GM21423 (cell line): ENCODE data around the gene QSOX1.
"Not testable (repeated sequence)": the region's sequence is repeated elsewhere in the genome, so short reads cannot be mapped to it uniquely, and the experiment has no call there.

Source experiments
- ATAC-seq: cut with Tn5 transposase; IDR thresholded peaks from one replicate; pipeline ENCODE4 v1.9.1; 2021; ENCODE audit warnings: mild to moderate bottlenecking, moderate library complexity; ENCODE audit not compliant: unreplicated experiment

QSOX1 gene

GRCh38 chr1:180185971-180186645 is 31.4 kb downstream of the QSOX1 start:
- no peak for ATAC-seq

DNA sequence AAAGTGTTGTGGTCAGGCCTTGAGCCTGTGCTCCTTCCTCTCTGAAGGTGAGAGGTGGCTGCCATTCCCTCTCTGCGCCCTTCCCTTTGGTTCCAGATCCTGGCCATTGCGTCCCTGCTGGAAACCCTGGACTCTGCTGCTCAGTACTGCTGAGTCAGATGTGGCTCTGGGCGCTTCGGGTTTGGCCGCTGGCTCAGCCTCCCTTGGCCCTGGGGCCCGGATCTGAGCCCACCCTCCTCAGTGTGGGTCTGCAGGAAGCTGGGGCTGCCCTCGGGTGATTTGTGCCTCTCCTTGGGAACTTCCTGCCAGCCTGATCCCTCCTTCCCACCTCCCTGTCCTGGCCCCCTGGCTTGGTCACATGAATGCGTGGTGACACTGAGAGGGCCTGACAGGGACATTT is 32.2 kb downstream of the QSOX1 start:
- no peak for ATAC-seq

- no peak for ATAC-seq
These were observed 33.0 kb downstream of the QSOX1 start for GRCh38 chr1:180187626-180188025.

GRCh38 chr1:180188091-180188506 is 33.4 kb downstream of the QSOX1 start:
- no peak for ATAC-seq

DNA sequence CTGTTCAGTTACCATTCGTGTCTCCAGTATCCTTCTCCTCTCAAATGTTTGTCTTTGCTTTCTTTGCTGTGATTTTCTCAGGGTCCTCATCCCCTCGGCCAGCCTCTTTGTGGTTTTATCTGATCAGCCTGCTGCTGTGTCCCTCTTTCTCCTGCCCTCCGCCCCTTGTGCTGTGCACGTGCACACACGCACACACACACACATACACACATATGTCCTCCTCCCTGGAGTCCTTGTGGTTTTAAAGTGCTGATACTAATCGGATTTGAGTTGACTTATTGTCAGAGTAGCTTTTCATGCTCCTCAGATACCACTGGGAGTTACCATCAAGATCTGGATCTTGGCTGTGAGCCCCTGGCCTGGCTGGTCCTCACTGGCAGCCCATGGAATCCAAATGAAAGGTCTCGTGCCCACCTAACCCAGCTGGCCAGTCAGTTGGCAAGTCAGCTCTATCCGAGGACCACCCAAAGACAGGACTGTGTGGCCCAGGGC is 34.1 kb downstream of the QSOX1 start:
- no peak for ATAC-seq

DNA sequence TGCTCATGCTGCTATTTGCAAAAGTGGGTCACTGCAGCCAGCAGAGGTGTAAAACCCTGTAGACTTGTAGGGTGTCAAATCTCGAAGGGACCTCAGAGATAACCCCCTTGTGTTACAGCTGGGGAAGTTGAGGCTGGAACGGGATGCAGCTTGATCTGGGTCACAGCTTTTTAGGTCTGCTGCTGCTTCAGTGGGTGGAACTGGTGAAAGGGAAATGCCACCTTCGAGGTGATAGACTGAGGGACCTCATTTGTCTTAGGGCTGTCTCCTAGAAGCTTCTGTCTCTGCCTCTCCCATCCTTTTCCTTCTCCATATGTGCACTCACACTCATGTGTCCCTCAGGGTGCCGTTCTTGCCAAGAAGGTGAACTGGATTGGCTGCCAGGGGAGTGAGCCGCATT is 35.4 kb downstream of the QSOX1 start:
- no peak for ATAC-seq

DNA sequence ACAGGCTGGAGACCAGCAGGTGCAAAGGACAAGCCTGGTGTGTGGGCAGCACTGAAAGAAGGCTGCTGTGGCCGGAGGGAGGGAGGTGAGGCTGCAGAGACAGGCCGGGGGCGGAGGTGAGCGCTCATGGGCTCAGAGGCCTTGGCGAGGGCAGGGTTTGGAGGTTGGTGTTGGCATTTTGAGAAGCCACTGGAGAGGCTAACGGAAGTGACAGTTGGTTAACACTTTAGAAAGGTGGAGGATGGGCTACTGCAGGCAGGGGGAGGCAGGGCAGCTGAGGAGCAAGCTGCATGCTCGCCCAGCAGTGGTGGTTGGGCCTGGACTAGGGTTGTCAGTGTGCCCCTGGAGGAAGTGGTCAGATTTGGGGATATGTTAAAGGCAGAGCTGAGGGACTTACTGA is 37.5 kb downstream of the QSOX1 start:
- no peak for ATAC-seq

- ATAC-seq, result no peak
These were observed 38.7 kb downstream of the QSOX1 start for GRCh38 chr1:180193141-180194047.

DNA sequence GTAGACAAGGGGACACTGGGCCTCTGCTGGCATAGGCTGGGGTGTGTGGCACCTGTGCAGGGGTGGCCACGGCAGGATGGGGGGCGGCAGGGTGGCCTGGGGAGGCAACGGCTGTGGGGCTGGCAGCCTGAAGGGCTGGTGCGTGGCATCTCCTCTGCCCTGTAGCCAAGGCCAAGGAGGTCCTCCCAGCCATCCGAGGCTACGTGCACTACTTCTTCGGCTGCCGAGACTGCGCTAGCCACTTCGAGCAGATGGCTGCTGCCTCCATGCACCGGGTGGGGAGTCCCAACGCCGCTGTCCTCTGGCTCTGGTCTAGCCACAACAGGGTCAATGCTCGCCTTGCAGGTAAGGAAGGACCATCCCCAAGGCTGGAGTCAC is 39.4 kb downstream of the QSOX1 start:
- no peak for ATAC-seq

DNA sequence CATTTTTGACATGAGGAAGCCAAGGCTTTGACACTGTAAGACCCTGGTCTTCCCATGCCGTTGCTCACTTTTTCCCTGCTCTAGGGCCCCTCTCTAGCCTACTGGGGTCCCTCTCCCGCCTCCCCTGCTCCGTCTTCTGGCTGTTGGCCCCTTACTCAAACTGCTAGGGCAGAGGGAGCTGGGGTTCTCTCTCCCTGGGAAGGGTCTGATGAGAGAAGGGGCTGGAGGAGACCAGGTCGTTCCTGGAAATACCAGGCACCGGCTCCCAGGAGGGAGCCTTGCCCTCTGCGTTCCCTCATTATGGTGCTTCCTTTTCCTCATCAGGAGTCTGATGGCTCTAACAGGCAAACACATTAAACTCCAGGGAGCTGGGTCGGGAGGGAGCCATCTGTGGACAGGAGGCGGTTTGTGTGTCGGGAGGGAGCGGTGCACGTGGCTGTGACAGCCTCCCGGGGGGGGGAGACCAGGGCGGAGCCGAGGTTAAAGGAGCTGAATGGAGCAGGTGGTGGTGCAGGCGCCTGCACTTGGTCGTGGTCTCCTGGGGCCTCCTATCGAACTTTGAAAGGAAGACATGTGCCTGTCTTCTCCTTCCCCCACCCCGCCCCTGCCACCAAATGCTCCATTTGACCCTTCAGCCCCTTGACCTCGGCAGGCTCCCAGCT is 40.0 kb downstream of the QSOX1 start:
- ATAC-seq, result no peak

DNA sequence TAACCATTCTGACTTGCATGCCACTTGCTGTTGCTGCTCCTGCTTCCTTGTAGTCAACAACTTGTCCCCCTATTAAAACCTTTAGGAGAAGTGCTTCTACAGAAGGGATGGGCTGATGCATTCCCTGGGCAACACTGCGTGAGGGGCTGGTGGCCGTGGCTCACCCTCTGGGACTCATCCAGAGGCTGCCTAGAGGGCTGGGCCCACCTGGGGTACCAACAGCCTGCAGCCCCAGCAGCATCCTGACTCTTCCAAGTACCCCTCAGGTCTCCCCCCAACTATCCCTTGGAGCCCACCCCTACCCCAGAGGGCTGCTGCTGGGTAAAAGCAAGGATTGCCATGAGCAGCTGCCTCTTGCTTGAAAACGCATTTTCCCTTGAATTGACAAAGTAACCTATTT is 40.7 kb downstream of the QSOX1 start:
- ATAC-seq, result no peak

GRCh38 chr1:180195916-180196315 is 41.2 kb downstream of the QSOX1 start:
- ATAC-seq, result no peak

- no peak for ATAC-seq
These were observed 41.9 kb downstream of the QSOX1 start for GRCh38 chr1:180196436-180197003.

DNA sequence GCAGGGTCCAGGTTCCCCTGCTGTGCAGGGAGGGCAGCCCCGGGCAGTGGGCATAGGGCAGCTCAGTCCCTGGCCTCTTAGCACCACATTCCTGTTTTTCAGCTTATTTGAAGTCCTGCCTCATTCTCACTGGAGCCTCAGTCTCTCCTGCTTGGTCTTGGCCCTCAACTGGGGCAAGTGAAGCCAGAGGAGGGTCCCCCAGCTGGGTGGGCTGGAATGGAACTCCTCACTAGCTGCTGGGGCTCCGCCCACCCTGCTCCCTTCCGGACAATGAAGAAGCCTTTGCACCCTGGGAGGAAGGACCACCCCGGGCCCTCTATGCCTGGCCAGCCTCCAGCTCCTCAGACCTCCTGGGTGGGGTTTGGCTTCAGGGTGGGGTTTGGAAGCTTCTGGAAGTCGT is 42.6 kb downstream of the QSOX1 start:
- ATAC-seq, result no peak

DNA sequence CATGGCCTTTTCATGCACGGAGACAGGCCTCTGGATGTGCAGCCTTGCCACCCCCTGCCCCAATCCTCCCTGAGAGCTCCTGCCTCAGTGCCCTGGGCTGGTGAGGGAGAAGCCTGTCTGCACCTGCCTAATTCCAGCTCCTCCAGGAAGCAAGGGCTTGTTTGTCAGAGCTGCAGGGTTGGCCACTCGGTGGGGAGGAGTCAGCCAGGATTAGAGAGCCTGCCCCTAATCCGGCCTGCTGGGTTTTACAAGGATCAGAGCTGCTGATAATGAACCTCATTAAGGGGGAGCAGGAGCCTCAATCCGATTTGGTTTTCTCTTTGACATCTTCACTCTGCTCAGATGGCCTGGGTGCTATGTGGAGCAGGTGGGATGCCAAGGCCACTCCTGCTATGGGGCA is 43.5 kb downstream of the QSOX1 start:
- ATAC-seq, result no peak

DNA sequence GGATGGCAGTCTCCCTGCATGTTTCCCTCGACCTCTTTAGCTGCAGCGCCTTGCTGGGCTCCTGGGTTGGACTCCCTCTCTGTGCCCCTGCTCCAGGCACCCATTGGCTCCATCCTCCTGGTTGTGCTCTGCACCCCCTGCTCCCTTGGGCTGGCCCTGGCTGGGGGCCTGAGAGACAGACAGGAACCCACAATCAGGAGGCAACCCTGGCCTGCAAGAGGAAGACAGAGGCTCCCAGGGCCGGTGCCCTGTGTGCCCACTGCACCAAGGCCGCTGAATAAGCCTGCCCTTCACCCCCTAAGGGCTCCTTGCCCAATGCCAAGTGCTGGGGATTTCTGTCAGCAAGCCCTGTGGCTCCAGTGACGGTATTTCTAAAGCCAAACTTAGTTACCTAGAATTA is 43.9 kb downstream of the QSOX1 start:
- no peak for ATAC-seq

GRCh38 chr1:180199018-180199417 is 44.3 kb downstream of the QSOX1 start:
- no peak for ATAC-seq

DNA sequence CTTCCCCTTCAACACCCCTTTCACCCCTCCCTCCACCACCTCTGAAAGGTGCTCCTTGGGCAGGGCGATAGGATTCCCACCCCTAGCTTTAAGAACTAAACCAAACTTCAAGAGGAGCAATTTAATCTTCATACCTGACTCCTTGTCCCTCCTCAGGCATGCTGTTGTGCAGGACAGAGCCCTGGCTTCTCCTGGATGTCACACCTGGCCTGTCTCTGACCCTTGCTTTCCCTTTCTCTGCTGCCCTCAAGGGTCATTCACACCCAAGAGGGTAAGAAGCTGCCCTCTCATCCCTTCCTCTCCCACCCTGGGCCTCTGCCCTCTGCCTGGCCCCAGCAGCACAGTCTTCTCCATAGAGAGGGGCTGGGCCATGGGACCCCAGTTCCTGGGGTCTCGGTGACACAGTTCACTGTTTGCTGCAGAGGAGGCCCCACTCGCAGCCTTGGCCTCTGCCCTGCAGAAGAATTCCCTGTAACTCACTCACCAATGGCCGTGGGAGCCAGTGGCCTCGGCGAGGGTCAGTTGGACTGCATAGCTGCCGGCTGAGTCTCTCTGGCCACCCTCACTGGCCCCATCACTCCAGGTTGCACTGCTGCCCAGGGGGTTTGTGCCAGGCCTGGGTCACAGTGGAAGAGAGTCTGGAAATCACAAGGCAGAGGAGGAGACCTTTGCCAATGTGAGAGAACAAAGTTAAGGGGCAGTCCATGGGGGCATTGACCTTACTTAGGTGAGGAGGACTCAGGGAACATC is 47.0 kb downstream of the QSOX1 start:
- ATAC-seq, result no peak

DNA sequence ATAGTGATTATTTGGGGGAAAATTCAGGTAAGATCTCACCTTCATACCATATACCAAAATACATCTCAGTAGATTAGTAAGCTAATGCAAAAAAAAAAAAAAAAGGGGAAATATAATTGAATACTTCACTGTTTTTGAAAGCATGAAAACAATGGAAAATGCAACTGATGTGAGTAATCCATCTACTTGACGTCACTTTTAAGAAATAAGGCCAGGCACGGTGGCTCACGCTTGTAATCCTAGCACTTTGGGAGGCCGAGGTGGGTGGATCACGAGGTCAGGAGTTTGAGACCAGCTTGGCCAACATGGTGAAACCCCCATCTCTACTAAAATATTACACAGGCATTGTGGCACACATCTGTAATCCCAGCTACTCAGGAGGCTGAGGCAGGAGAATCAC is 47.9 kb downstream of the QSOX1 start:
- not testable (repeated sequence) for ATAC-seq

DNA sequence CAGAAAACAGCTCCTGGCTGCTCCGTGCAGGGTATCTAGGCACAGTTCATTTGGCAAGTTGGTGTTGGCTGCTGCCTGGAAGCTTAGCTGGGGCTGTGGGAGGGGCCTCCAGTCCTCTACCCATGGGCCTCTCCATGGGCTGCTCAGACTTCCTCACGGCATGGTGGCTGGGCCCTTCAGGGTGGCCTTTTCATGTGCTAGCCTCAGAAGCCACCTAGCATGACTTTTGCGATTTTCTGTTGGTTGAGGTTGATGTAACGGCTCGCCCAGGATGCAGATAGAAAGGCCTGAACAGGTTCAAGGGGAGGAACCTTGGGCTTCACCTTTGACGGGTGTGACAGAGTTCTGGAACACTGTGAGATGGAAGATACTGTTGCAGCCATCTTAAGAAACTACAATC is 49.6 kb downstream of the QSOX1 start:
- ATAC-seq, result no peak

DNA sequence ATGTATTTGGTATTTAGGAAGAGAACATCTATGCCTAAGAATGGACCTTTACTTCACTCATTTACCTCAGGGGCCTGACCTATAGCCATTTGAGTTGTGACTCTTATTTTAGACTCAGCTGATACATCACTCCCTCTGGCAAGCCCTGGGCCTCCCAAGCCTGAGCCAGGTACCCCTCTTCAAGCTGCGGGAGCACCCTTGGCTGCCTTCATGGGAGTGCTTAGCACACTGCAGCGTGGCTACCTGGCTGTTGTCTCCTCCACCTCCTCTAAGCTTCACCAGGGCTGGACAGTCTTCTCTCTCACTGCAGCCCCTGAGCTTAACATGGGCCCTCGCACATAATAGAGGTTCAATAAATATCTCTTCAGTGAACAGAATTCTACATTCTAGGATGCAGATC is 51.9 kb downstream of the QSOX1 start:
- no peak for ATAC-seq
